GM23338 (cell line): ENCODE measurements around the gene TSPAN7. TPM values are rescaled to one million over a fixed set of nuclear protein-coding genes. Genes with fewer than 3 reads are reported as not detected.

ENCODE experiments used
- ATAC-seq: fragments of 200-7000 bp; cut with Tn5 transposase; 3 replicates; pipeline ENCODE4 v1.9.1; 2020
- DNase-seq: peaks from one replicate; pipeline ENCODE4 v3.0.0-alpha.2; 2015; ENCODE audit warnings: low spot score
- H2AFZ ChIP-seq: fragments of 200-600 bp; sonication (generic); 2 replicates; pipeline ENCODE4 v1.8.0; 2016; ENCODE audit warnings: antibody characterized with exemption, mild to moderate bottlenecking, moderate library complexity
- H3F3A ChIP-seq: fragments of 200-600 bp; sonication (generic); replicated peaks from 2 replicates; pipeline ENCODE4 v1.8.0; 2017; ENCODE audit warnings: antibody characterized with exemption, mixed run types, low read depth
- H3K27ac ChIP-seq: fragments of 200-600 bp; sonication (generic); 2 replicates; pipeline ENCODE4 v1.6.1; 2016; ENCODE audit warnings: low read depth
- H3K27me3 ChIP-seq: fragments of 200-600 bp; sonication (generic); 2 replicates; pipeline ENCODE4 v1.8.0; 2016; ENCODE audit warnings: mild to moderate bottlenecking, mixed run types, moderate library complexity; ENCODE audit not compliant: insufficient read depth
- H3K36me3 ChIP-seq: fragments of 200-600 bp; sonication (generic); 2 replicates; pipeline ENCODE4 v1.8.0; 2016; ENCODE audit warnings: mild to moderate bottlenecking; ENCODE audit not compliant: insufficient read depth
- H3K4me1 ChIP-seq: fragments of 200-600 bp; sonication (generic); 2 replicates; pipeline ENCODE4 v1.8.0; 2016; ENCODE audit warnings: mild to moderate bottlenecking, moderate library complexity; ENCODE audit not compliant: insufficient read depth
- H3K4me2 ChIP-seq: fragments of 200-600 bp; sonication (generic); 2 replicates; pipeline ENCODE4 v1.7.1; 2017; ENCODE audit warnings: mixed run types
- H3K4me3 ChIP-seq: fragments of 200-600 bp; sonication (generic); 2 replicates; pipeline ENCODE4 v1.6.1; 2016; ENCODE audit warnings: mixed run types
- H3K79me2 ChIP-seq: fragments of 200-600 bp; sonication (generic); replicated peaks from 2 replicates; pipeline ENCODE4 v1.8.0; 2017; ENCODE audit warnings: mild to moderate bottlenecking; ENCODE audit not compliant: insufficient read depth
- H3K9me2 ChIP-seq: fragments of 200-600 bp; sonication (generic); 2 replicates; pipeline ENCODE4 v1.8.0; 2017; ENCODE audit not compliant: insufficient read depth
- H4K20me1 ChIP-seq: fragments of 200-600 bp; sonication (generic); replicated peaks from 2 replicates; pipeline ENCODE4 v1.8.0; 2017; ENCODE audit warnings: mild to moderate bottlenecking; ENCODE audit not compliant: insufficient read depth
- H3K27ac Mint-ChIP-seq: 2 replicates; pipeline ENCODE4 v1.8.0; 2020; ENCODE audit warnings: inconsistent platforms, mild to moderate bottlenecking, moderate library complexity, mixed read lengths
- H3K27me3 Mint-ChIP-seq: 3 replicates; pipeline ENCODE4 v1.8.0; 2022; ENCODE audit warnings: low read depth, mild to moderate bottlenecking, moderate library complexity, mixed read lengths, inconsistent platforms; ENCODE audit not compliant: insufficient read depth, poor library complexity
- H3K36me3 Mint-ChIP-seq: 3 replicates; pipeline ENCODE4 v1.8.0; 2021; ENCODE audit warnings: low read depth, mild to moderate bottlenecking, inconsistent platforms, moderate library complexity, mixed read lengths
- H3K4me1 Mint-ChIP-seq: 3 replicates; pipeline ENCODE4 v1.8.0; 2020; ENCODE audit warnings: mild to moderate bottlenecking, inconsistent platforms, mixed read lengths
- H3K4me3 Mint-ChIP-seq: 3 replicates; pipeline ENCODE4 v1.8.0; 2021; ENCODE audit warnings: moderate library complexity, mild to moderate bottlenecking, inconsistent platforms, mixed read lengths
- H3K9me3 Mint-ChIP-seq: 3 replicates; pipeline ENCODE4 v1.8.0; 2020; ENCODE audit warnings: moderate library complexity, mild to moderate bottlenecking, inconsistent platforms, mixed read lengths
- CREB1 ChIP-seq: fragments of 250-450 bp; sonication (Bioruptor Pico); IDR thresholded peaks from 2 replicates; pipeline ENCODE4 v1.5.0; 2020; ENCODE audit warnings: low read depth, mild to moderate bottlenecking, moderate library complexity
- CTCF ChIP-seq, 2 experiments: fragments of 200-600 bp in 1 of 2; sonication (generic) in 1 of 2; conservative IDR thresholded peaks; 2 replicates each; pipeline versions ENCODE4 v1.5.1 to v1.6.1; 2016 to 2017; ENCODE audit warnings: antibody characterized with exemption in 2 of 2, low read depth in 2 of 2, mild to moderate bottlenecking in 2 of 2, moderate library complexity in 1 of 2
- ETS1 ChIP-seq: IDR thresholded peaks from 2 replicates; pipeline ENCODE4 v1.6.1; 2016; ENCODE audit warnings: antibody characterized with exemption
- EZH2 ChIP-seq: fragments of 200-600 bp; sonication (generic); IDR thresholded peaks from one replicate; pipeline ENCODE4 v1.8.0; 2017; ENCODE audit warnings: antibody characterized with exemption, mild to moderate bottlenecking, low read depth; ENCODE audit not compliant: unreplicated experiment
- EZH2phosphoT487 ChIP-seq: fragments of 200-600 bp; sonication (generic); IDR thresholded peaks from one replicate; pipeline ENCODE4 v1.8.1; 2018; ENCODE audit warnings: antibody characterized with exemption; ENCODE audit not compliant: unreplicated experiment
- JUNB ChIP-seq: IDR thresholded peaks from one replicate; pipeline ENCODE4 v1.6.1; 2016; ENCODE audit warnings: antibody characterized with exemption; ENCODE audit not compliant: unreplicated experiment
- POLR2AphosphoS5 ChIP-seq: IDR thresholded peaks from 2 replicates; pipeline ENCODE4 v1.6.1; 2016; ENCODE audit warnings: antibody characterized with exemption, low read depth
- ZNF114 ChIP-seq: fragments of 250-450 bp; sonication (Bioruptor Pico); IDR thresholded peaks from 2 replicates; pipeline ENCODE4 v1.5.0; 2020; ENCODE audit warnings: mild to moderate bottlenecking, moderate library complexity
- ZNF331 ChIP-seq: fragments of 250-450 bp; sonication (Bioruptor Pico); IDR thresholded peaks from 2 replicates; pipeline ENCODE4 v1.5.0; 2020; ENCODE audit warnings: low read depth, mild to moderate bottlenecking, moderate library complexity
- polyA plus RNA-seq: library from polyadenylated mRNA; unstranded; fragments of >200 nt; fragmentation: Nextera tagmentation; extraction: Ambion mirVana; gene quantifications from 2 replicates; pipeline ENCODE4 v1.2.1, GENCODE V29; 2016
- total RNA-seq: library from RNA; depleted of rRNA; stranded (reverse); fragments of >200 nt; shearing (Covaris generic); gene quantifications from 2 replicates; pipeline ENCODE4 v1.2.3, GENCODE V29; 2014

TSPAN7 gene
- total and polyA plus RNA-seq, 2 experiments from 2014 or later = 7.2 to 11.5 TPM

GRCh38 chrX:38717871-38718270 is 156.5 kb downstream of the TSPAN7 start:
- Histone ChIP-seq H3K79me2 (no peaks in the 10 kb centered on the region), H3K27me3 (no peaks in the 10 kb centered on the region), H4K20me1 (no peaks in the 10 kb centered on the region), H2AFZ (no peak overlapping the region), H3K36me3 (no peaks in the 10 kb centered on the region), H3K4me1 (no peaks in the 10 kb centered on the region), H3K4me3 (no peak overlapping the region), H3K27ac (no peak overlapping the region), H3F3A (no peaks in the 10 kb centered on the region), H3K4me2 (no peak overlapping the region), H3K9me2 (no peaks in the 10 kb centered on the region; the same call in 1 of the 2 replicates)
- TF ChIP-seq EZH2phosphoT487 = no peak
- TF ChIP-seq CTCF (conservative IDR thresholded peaks at IDR 0.05; ENCODE audit: low read depth in 2 of 2) = peak; percentile 65 to 71
- H3K9me3 Mint-ChIP-seq = peaks cover 2% of the 10 kb centered on the region; the same call in 2 of the 3 replicates
- H3K27ac Mint-ChIP-seq = no peak overlapping the region
- H3K4me3 Mint-ChIP-seq = no peak overlapping the region
- peaks cover 6% of the 10 kb centered on the region for H3K27me3 Mint-ChIP-seq
- no peaks in the 10 kb centered on the region for H3K36me3 Mint-ChIP-seq
- ATAC-seq (no peak), DNase-seq (peak; percentile 56)
- no peaks in the 10 kb centered on the region for H3K4me1 Mint-ChIP-seq

- H3K9me3 Mint-ChIP-seq = peaks cover 2% of the 10 kb centered on the region; the same call in 2 of the 3 replicates
Measured at GRCh38 chrX:38718311-38718710, 157.0 kb downstream of the TSPAN7 start.

GRCh38 chrX:38726612-38727011 is 165.3 kb downstream of the TSPAN7 start:
- H3K27me3 Mint-ChIP-seq = no peaks in the 10 kb centered on the region
- H3K4me1 ChIP-seq = no peaks in the 10 kb centered on the region
- no peak for TF ChIP-seq ETS1
- TF ChIP-seq ZNF331 (CRISPR knock-in tag) = no peak
- no peak for TF ChIP-seq CTCF (conservative IDR thresholded peaks at IDR 0.05; ENCODE audit: low read depth in 2 of 2)
- TF ChIP-seq CREB1 (CRISPR knock-in tag) = no peak
- TF ChIP-seq EZH2 = no peak
- TF ChIP-seq ZNF114 (CRISPR knock-in tag) = no peak
- no peaks in the 10 kb centered on the region for H3K4me1 Mint-ChIP-seq
- no peaks in the 10 kb centered on the region for H3K27me3 ChIP-seq
- no peak overlapping the region for H3K4me3 Mint-ChIP-seq
- H3K79me2 ChIP-seq = no peaks in the 10 kb centered on the region
- H3K27ac ChIP-seq = no peak overlapping the region
- ATAC-seq = no peak
- no peaks in the 10 kb centered on the region for H3K9me2 ChIP-seq
- DNase-seq = no peak
- H3K36me3 ChIP-seq = no peaks in the 10 kb centered on the region
- no peak overlapping the region for H3K4me3 ChIP-seq
- no peaks in the 10 kb centered on the region for H3F3A ChIP-seq
- no peaks in the 10 kb centered on the region for H4K20me1 ChIP-seq
- no peak overlapping the region for H3K4me2 ChIP-seq
- no peak overlapping the region for H2AFZ ChIP-seq
- no peaks in the 10 kb centered on the region for H3K9me3 Mint-ChIP-seq
- H3K27ac Mint-ChIP-seq = no peak overlapping the region
- H3K36me3 Mint-ChIP-seq = no peaks in the 10 kb centered on the region

More at GRCh38 chrX:38718311-38718710, 157.0 kb downstream of the TSPAN7 start:
- Histone ChIP-seq H4K20me1 (no peaks in the 10 kb centered on the region), H3K27ac (no peak overlapping the region), H3K79me2 (no peaks in the 10 kb centered on the region), H3K27me3 (no peaks in the 10 kb centered on the region), H3K4me1 (no peaks in the 10 kb centered on the region), H3K4me3 (no peak overlapping the region), H3F3A (no peaks in the 10 kb centered on the region), H3K9me2 (no peaks in the 10 kb centered on the region; the same call in 1 of the 2 replicates), H3K4me2 (no peak overlapping the region), H2AFZ (no peak overlapping the region), H3K36me3 (no peaks in the 10 kb centered on the region)
- Mint-ChIP-seq H3K4me3 (no peak overlapping the region), H3K36me3 (no peaks in the 10 kb centered on the region), H3K4me1 (no peaks in the 10 kb centered on the region), H3K27ac (no peak overlapping the region), H3K27me3 (peaks cover 6% of the 10 kb centered on the region)
- ATAC-seq (no peak), DNase-seq (no peak)
- TF ChIP-seq ZNF114 (CRISPR knock-in tag) (no peak), POLR2AphosphoS5 (no peak), EZH2 (no peak), ETS1 (no peak), JUNB (no peak)
